T-helper 22 cell (primary cell): ENCODE measurements around the gene PRKCD.

Experiments used
- DNase-seq: peaks from one replicate; pipeline ENCODE4 v3.0.0-alpha.2; 2020; ENCODE audit warnings: low read depth

Gene PRKCD

GRCh38 chr3:53232641-53233377, 71.8 kb downstream of the PRKCD start:
- no peak for DNase-seq

DNA sequence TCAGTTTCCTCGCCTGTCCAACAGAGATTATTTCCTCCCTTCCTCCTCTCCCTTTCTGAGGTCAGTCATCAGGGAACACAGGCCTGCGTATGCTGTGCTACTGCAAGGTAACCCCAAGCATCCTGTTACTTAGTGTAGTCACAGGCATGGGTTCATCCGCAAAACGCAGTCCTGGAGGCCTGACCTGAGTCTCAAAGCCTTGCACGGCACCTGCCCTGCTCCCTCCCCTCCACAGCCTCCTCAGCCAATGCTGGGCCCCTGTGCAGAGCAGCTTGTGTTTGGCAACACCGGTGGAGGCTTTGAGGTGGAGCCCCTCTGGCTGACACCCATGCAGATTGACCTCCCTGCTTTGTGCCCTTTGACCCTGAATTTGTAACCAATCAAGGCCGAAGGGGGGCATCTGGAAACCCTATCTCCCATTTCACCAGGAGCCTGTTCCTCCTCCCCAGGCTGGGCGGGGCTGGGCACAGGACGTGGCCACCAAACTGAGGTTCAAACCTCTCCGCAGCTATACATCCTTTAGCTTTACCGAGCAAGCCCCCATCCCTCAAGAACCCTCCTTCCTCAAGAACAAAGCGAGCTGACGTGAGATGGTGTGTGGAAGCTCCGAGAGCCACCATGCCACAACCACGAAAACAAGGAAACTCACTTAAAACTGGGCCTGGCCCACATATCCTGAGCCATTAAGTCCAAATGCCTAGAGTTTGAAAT, 73.3 kb downstream of the PRKCD start:
- no peak for DNase-seq

DNA sequence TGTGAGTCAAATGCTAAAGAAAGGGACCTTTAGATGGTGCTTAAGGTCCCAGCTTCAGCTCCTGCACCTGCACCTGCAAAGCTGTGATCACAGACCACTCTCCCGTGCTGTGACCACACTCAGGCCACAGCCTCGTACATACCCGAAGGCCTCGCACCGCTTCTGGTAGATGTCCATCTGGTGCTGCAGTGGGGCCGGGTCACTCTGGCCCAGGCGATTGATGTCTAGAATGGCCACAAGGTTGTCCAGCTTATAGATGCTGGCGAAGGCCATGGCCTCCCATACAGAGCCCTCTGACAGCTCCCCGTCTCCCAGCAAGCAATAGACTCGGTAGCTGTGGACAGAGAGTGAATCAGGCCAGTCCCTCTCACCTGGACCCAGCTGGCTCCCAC, 73.8 kb downstream of the PRKCD start:
- no peak for DNase-seq

DNA sequence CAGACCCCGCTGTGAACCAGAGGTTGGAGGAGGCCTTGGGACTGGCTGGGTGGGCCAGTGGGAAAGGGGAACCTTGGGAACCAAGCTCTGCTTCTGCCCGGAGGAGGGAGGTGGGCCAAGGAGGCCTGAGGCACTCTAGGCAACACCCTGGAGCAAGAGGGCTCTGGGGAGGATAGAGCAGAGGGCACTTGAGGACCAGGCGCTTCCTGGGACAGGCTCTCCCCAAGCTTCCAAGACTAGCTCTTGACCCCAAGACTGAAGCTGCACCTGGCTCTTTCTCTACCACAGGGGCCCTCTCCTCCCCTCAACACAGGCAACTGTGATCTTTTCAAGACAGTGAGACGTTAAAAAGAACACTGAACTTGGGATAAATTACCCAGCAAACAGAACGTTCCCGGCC, 74.5 kb downstream of the PRKCD start:
- no peak for DNase-seq

DNA sequence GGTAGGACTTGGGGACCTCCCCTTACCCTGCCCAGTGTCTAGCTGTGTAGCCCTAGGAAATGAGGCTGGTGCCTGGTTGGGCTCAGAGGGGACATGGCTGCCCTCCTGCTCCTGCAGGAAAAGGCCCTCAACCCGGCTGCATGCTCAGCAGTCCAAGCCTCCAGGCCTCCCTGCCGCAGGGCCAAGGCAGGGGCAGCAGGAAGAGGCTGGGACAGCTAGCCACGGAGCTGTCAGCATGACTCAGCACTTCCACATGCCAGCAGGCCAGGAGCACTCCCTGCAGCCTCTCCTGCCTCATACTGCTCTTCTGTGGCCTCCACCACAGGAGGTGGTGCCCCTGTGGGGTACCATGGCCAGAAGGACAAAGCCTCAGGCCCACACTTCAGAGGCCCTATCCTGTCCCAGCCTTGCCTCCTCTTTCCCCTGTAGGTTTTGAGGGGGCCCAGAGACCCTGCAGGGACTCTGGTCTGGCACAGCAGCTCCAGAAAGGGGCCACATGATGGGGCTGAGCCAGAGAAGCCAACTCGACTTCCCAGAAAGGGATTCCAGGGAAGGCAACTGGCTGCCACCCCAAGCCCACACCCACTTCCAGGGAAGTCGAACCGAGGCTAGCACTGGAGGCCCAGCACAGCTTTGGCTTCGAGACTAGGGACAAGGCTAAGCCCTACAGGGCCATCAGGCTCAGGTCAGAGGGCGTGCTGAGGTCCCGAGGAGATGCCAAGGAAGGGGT, 75.3 kb downstream of the PRKCD start:
- no peak for DNase-seq

- DNase-seq, result no peak
Measured at GRCh38 chr3:53238051-53238850, 77.2 kb downstream of the PRKCD start.

DNA sequence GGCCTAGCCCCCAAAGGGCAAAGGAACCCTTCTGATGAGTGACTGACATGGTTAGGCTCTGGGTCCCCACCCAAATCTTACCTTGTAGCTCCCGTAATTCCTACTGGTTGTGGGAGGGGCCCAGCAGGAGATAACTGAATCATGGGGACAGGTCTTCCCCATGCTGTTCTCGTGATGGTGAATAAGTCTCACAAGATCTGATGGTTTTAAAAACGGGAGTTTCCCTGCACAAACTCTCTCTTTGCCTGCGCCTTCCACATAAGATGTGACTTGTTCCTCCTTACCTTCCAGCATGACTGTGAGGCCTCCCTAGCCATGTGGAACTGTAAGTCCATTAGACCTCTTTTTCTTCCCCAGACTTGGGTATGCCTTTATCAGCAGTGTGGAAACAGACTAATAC, 77.9 kb downstream of the PRKCD start:
- DNase-seq, result no peak

- DNase-seq, result no peak
Measured at GRCh38 chr3:53239800-53240199, 78.8 kb downstream of the PRKCD start.

GRCh38 chr3:53240989-53241972, 80.3 kb downstream of the PRKCD start:
- DNase-seq, result no peak

- no peak for DNase-seq
Measured at GRCh38 chr3:53242155-53242554, 81.1 kb downstream of the PRKCD start.
